Activated naive CD8-positive, alpha-beta T cell (primary cell): ENCODE data around the gene CNGA3.

ENCODE experiments used
- H3K27ac Mint-ChIP-seq: one replicate; pipeline ENCODE4 v1.8.0; 2021; ENCODE audit warnings: mixed read lengths
- H3K27me3 Mint-ChIP-seq: one replicate; pipeline ENCODE4 v1.8.0; 2021; ENCODE audit warnings: mixed read lengths
- H3K36me3 Mint-ChIP-seq: one replicate; pipeline ENCODE4 v1.8.0; 2021; ENCODE audit warnings: mixed read lengths
- H3K4me1 Mint-ChIP-seq: one replicate; pipeline ENCODE4 v1.8.0; 2021; ENCODE audit warnings: low read depth, mixed read lengths
- H3K4me3 Mint-ChIP-seq: one replicate; pipeline ENCODE4 v1.8.0; 2021; ENCODE audit warnings: mild to moderate bottlenecking, mixed read lengths
- H3K9me3 Mint-ChIP-seq: one replicate; pipeline ENCODE4 v1.8.0; 2021; ENCODE audit warnings: low read depth, mixed read lengths

CNGA3 gene

DNA sequence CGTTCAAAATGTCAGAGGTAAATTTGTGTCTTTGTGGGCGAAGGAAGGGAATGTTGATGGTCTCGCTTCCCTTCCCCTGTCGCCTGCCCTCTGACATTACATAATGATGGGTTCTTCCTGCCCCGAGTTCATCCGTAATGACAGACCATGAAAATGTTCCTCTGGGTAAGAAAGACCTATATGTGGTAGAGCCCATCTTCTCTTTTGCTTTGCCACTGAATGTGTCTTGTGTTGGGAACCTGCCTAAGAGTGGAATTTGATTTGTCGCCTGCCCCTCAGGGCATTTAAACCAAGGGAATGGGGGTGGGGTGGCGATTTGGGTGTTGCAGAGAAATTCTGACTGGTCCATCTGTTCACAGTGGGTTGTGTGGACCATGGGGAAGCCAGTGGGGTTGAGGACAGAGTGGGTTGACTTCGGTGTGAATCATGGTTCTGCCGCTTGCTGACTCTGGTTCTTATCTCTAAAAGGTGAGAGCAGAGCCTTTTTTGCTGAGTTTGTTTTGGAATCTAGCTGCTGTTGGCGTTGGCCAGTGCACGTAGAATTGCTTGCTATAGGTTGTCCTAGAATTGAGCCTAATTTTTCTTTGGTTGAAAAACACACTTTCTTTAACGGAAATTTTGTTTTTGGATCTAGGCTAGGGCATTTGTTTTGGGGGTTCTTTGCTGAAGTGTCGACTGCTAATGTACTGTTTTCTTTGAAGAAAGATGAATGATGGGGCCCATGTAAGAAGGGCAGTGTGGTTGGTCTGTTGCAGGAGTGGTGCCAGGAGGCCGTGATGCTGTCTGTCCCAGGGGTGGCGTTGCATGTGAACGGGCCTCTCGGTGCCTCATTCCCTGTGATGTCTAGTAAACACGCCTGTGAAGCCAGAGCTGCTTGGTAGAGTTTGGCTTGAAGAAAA, 99.7 kb downstream of the CNGA3 start:
- Mint-ChIP-seq H3K27ac (peak overlapping the region; percentile 93), H3K9me3 (no peaks in the 10 kb centered on the region)

DNA sequence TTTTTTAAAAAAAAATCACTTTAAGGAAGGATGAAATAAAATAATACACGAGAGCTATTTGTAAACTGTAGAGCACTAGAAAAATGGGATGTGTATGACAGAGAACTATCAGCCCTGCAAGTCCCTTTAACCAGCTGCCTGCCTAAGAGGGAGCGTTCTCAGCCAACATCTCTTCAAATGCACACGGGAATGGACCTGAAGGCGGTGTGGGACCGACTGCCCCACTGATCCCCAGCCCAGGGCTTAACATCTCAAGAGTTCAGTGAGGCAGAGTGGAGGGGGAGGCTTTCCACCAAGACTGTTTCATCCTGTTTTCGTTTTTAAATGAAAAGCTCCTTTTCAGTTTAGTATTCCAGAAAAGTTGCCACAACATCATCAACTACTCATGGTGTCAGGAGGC, 100.6 kb downstream of the CNGA3 start:
- H3K4me1 Mint-ChIP-seq, result peaks cover 63% of the 10 kb centered on the region
- H3K27ac Mint-ChIP-seq, result peak overlapping the region; percentile 93
- H3K36me3 Mint-ChIP-seq, result no peaks in the 10 kb centered on the region
- H3K27me3 Mint-ChIP-seq, result no peaks in the 10 kb centered on the region
- no peaks in the 10 kb centered on the region for H3K9me3 Mint-ChIP-seq
- peak overlapping the region; percentile 92 for H3K4me3 Mint-ChIP-seq

More for the DNA sequence above, 99.7 kb downstream of the CNGA3 start:
- Mint-ChIP-seq H3K36me3 (no peaks in the 10 kb centered on the region), H3K4me3 (peak overlapping the region; percentile 92), H3K27me3 (no peaks in the 10 kb centered on the region), H3K4me1 (peaks cover 55% of the 10 kb centered on the region)
